PC-3 (cell line): Measurements from ENCODE around the gene ACP1.

Experiments
- EZH2 ChIP-seq: fragments of 300-600 bp; sonication (generic); IDR thresholded peaks from one replicate; pipeline ENCODE4 v1.6.1; 2017; ENCODE audit warnings: antibody characterized with exemption, mild to moderate bottlenecking, low read length; ENCODE audit not compliant: unreplicated experiment
- TF ChIP-seq, protein P1 (sequence below): fragments of 300-600 bp; sonication (generic); conservative IDR thresholded peaks from 2 replicates; pipeline ENCODE4 v1.5.1; 2017; ENCODE audit warnings: antibody characterized with exemption, low read depth, mild to moderate bottlenecking, low read length

DNA sequence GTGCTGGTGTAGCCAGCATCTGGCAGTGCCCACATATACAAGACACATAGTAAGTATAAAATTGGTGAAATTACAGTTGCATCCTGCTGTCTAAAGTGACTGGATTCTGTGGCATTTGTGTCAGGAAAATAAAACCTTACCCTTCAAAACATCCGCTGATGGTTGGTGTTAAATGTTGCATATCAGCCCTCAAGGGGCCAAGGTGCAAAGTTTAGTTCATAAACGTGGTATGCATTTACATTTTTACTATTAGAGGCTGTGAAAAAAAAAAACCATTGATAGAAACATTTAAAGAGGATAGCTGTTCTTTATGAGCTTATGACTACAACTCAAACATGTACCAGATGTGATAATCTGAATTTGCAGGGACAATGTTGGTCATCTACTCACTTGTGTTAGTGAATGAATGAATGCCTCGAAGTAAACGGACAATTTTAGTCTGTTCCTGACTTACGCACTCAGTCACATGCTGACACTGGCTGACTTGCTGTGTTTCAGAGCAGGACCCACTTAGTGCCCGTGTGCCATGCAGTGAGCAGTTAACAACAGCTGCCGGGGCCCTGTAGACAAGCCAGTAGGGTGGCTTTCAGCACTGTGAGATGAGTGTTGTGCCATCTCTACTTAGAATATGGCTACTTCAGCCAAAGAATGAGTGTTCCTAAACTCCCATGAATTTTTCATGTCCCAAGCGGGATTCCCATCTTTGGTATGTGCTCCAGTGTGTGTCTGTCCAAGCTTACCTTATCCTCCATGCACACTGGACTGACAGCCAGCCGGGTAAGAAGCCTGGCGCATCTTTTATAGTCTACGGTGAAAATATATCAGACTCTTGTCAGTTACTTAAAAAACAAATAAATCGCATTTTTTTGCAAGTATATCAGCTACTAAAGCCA is 17.9 kb downstream of the ACP1 start:
- TF ChIP-seq, protein P1, sequence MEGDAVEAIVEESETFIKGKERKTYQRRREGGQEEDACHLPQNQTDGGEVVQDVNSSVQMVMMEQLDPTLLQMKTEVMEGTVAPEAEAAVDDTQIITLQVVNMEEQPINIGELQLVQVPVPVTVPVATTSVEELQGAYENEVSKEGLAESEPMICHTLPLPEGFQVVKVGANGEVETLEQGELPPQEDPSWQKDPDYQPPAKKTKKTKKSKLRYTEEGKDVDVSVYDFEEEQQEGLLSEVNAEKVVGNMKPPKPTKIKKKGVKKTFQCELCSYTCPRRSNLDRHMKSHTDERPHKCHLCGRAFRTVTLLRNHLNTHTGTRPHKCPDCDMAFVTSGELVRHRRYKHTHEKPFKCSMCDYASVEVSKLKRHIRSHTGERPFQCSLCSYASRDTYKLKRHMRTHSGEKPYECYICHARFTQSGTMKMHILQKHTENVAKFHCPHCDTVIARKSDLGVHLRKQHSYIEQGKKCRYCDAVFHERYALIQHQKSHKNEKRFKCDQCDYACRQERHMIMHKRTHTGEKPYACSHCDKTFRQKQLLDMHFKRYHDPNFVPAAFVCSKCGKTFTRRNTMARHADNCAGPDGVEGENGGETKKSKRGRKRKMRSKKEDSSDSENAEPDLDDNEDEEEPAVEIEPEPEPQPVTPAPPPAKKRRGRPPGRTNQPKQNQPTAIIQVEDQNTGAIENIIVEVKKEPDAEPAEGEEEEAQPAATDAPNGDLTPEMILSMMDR = no peak
- no peak for TF ChIP-seq EZH2
